HCT116 (cell line): ENCODE results near the gene PIWIL4.
"Not testable (repeated sequence)": the region's sequence is repeated elsewhere in the genome, so short reads cannot be mapped to it uniquely, and the experiment has no call there.

Experiments used
- EGR1 ChIP-seq: IDR thresholded peaks from 2 replicates; pipeline ENCODE4 v1.6.1; 2012; ENCODE audit warnings: low read depth
- ELF1 ChIP-seq: IDR thresholded peaks from 2 replicates; pipeline ENCODE4 v1.6.1; 2012; ENCODE audit warnings: low read depth, borderline replicate concordance
- POLR2A ChIP-seq: IDR thresholded peaks from 2 replicates; pipeline ENCODE4 v1.7.0; 2011; ENCODE audit warnings: borderline replicate concordance; ENCODE audit not compliant: insufficient read depth, insufficient read length; ENCODE audit errors: extremely low read depth
- POLR2AphosphoS5 ChIP-seq: IDR thresholded peaks from 2 replicates; pipeline ENCODE4 v1.6.1; 2011; ENCODE audit warnings: mild to moderate bottlenecking, low read depth, low read length, moderate library complexity
- SP1 ChIP-seq: IDR thresholded peaks from 2 replicates; pipeline ENCODE4 v1.6.1; 2012; ENCODE audit warnings: low read depth
- TF ChIP-seq, protein P1 (sequence below), 3 experiments: fragments of 200-600 bp in 1 of 3; sonication (generic) in 1 of 3; IDR thresholded peaks in 2 of 3; conservative IDR thresholded peaks in 1 of 3; 2 replicates each; pipeline ENCODE4 v1.5.1; 2012 to 2017; ENCODE audit warnings: low read depth in 2 of 3, low read length in 2 of 3, antibody characterized with exemption in 1 of 3, borderline replicate concordance in 1 of 3, control low read depth in 1 of 3, mild to moderate bottlenecking in 1 of 3, mixed read lengths in 1 of 3, mixed run types in 1 of 3, moderate library complexity in 1 of 3; ENCODE audit not compliant: insufficient read depth in 1 of 3

DNA sequence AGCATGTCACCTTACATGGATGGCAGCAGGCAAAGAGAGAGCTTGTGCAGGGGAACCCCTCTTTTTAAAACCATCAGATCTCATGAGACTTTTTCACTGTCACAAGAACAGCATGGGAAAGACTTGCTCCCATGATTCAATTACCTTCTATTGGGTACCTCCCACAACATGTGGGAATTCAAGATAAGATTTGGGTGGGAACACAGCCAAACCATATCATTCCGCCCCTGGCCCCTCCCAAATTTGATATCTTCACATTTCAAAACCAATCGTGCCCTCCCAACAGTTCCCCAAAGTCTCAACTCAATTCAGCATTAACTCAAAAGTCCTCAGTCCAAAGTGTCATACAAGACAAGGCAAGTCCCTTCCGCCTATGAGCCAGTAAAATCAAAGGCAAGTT, 58.3 kb downstream of the PIWIL4 start:
- not testable (repeated sequence) for TF ChIP-seq POLR2A, EGR1, SP1, ELF1, POLR2AphosphoS5
- TF ChIP-seq, protein P1, sequence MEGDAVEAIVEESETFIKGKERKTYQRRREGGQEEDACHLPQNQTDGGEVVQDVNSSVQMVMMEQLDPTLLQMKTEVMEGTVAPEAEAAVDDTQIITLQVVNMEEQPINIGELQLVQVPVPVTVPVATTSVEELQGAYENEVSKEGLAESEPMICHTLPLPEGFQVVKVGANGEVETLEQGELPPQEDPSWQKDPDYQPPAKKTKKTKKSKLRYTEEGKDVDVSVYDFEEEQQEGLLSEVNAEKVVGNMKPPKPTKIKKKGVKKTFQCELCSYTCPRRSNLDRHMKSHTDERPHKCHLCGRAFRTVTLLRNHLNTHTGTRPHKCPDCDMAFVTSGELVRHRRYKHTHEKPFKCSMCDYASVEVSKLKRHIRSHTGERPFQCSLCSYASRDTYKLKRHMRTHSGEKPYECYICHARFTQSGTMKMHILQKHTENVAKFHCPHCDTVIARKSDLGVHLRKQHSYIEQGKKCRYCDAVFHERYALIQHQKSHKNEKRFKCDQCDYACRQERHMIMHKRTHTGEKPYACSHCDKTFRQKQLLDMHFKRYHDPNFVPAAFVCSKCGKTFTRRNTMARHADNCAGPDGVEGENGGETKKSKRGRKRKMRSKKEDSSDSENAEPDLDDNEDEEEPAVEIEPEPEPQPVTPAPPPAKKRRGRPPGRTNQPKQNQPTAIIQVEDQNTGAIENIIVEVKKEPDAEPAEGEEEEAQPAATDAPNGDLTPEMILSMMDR (IDR thresholded peaks at IDR 0.05 in 2 of 3, conservative IDR thresholded peaks at IDR 0.05 in 1 of 3; ENCODE audit: borderline replicate concordance in 1 of 3, insufficient read depth in 1 of 3, low read depth in 2 of 3, low read length in 2 of 3), result not testable (repeated sequence)
